ENCODE data around the gene NAALADL2.

- no peak for TF ChIP-seq CTCF (conservative IDR thresholded peaks at IDR 0.05)
- no peak for TF ChIP-seq ZFX (IDR thresholded peaks at IDR 0.05)
These were observed 325.3 kb downstream of the NAALADL2 start for GRCh38 chr3:175184392-175184791.
